Measurements from ENCODE around the gene TECPR2. TPM values are rescaled to one million over a fixed set of nuclear protein-coding genes. Genes with fewer than 3 reads are reported as not detected.

TECPR2 gene
- total and polyA plus RNA-seq, 10 of the 15 experiments (the other 5 are each of a cell fraction or from before 2014, with no cell fraction given) = 0.15 to 10.0 (median 3.0) TPM

DNA sequence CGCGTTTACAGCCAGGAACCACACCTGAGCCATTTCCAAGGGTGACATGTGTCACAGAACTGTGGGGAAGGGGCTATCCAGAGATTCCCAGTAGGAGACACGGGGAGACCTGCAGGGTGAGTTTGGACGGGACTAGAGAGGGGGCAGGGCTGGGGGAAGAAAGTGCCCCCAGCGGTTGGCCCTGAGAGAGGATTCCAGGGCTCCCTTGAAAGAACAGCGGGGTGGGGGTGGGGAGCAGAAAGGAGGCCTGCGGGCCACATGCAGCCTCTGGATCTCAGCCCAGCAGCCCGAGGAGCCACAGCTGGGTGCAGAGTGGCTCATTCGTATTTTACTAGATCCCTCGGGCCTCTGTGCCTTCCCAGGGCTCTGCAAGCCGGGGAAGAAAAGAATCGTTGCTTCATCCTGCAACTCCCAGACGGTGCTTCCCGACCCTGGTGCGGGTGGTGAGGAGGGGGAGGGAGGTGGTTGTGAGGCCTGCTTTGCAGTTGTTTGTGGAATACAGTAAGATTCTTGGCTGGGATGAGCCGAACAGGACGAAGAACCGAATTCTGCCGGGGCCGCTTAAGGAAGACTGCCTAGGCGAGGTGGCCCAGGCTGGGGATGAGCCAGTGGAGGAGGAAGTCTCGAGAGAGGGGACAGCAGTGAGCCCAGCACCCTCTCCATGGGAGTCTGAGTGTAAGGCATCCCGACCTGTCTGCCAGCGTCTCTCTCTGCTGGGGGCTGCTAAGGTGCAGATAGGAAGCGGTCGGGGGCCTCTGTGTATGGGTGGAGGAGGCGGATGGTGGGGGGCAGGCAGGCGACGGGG lies 182.9 kb downstream of the TECPR2 start:
- intact Hi-C loops (cut with micrococcal nuclease; ENCODE audit: unreplicated experiment) = no loop called here
- RAD21 ChIA-PET (ENCODE audit: unreplicated experiment) = no interaction called here
- H3K27me3 ChIP-seq (replicated peaks in 1 of 2; ENCODE audit: control insufficient read depth in 2 of 2, insufficient read depth in 2 of 2, low read length in 1 of 2) = peaks cover 8 to 16% of the 10 kb centered on the region in 2 experiments
- TF ChIP-seq MTA3 (IDR thresholded peaks at IDR 0.05; ENCODE audit: borderline replicate concordance, low read length) (no peak), RB1 (IDR thresholded peaks at IDR 0.05; ENCODE audit: borderline replicate concordance) (no peak), SP1 (IDR thresholded peaks at IDR 0.05; ENCODE audit: low read depth, low read length) (no peak), IKZF2 (IDR thresholded peaks at IDR 0.05) (no peak), EED (IDR thresholded peaks at IDR 0.05; ENCODE audit: low read depth) (no peak), BCL11A (IDR thresholded peaks at IDR 0.05; ENCODE audit: low read depth, low read length) (no peak), DPF2 (IDR thresholded peaks at IDR 0.05) (no peak), CEBPB (IDR thresholded peaks at IDR 0.05; ENCODE audit: borderline replicate concordance in 1 of 2, low read depth in 2 of 2, low read length in 2 of 2) (no peak), FOXK2 (IDR thresholded peaks at IDR 0.05) (no peak), TBL1XR1 (IDR thresholded peaks at IDR 0.05; ENCODE audit: low read depth, low read length) (no peak), NFYA (IDR thresholded peaks at IDR 0.05; ENCODE audit: borderline replicate concordance, low read depth, low read length) (no peak), ATF7 (IDR thresholded peaks at IDR 0.05; ENCODE audit: low read depth) (no peak)
- TF ChIP-seq, protein P1, sequence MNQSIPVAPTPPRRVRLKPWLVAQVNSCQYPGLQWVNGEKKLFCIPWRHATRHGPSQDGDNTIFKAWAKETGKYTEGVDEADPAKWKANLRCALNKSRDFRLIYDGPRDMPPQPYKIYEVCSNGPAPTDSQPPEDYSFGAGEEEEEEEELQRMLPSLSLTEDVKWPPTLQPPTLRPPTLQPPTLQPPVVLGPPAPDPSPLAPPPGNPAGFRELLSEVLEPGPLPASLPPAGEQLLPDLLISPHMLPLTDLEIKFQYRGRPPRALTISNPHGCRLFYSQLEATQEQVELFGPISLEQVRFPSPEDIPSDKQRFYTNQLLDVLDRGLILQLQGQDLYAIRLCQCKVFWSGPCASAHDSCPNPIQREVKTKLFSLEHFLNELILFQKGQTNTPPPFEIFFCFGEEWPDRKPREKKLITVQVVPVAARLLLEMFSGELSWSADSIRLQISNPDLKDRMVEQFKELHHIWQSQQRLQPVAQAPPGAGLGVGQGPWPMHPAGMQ (IDR thresholded peaks at IDR 0.05; ENCODE audit: borderline replicate concordance) = no peak
- TF ChIP-seq, protein P2, sequence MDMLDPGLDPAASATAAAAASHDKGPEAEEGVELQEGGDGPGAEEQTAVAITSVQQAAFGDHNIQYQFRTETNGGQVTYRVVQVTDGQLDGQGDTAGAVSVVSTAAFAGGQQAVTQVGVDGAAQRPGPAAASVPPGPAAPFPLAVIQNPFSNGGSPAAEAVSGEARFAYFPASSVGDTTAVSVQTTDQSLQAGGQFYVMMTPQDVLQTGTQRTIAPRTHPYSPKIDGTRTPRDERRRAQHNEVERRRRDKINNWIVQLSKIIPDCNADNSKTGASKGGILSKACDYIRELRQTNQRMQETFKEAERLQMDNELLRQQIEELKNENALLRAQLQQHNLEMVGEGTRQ (IDR thresholded peaks at IDR 0.05; ENCODE audit: borderline replicate concordance, low read depth, low read length) = no peak
- TF ChIP-seq, protein P3, sequence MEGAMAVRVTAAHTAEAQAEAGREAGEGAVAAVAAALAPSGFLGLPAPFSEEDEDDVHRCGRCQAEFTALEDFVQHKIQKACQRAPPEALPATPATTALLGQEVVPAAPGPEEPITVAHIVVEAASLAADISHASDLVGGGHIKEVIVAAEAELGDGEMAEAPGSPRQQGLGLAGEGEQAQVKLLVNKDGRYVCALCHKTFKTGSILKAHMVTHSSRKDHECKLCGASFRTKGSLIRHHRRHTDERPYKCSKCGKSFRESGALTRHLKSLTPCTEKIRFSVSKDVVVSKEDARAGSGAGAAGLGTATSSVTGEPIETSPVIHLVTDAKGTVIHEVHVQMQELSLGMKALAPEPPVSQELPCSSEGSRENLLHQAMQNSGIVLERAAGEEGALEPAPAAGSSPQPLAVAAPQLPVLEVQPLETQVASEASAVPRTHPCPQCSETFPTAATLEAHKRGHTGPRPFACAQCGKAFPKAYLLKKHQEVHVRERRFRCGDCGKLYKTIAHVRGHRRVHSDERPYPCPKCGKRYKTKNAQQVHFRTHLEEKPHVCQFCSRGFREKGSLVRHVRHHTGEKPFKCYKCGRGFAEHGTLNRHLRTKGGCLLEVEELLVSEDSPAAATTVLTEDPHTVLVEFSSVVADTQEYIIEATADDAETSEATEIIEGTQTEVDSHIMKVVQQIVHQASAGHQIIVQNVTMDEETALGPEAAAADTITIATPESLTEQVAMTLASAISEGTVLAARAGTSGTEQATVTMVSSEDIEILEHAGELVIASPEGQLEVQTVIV (IDR thresholded peaks at IDR 0.05; ENCODE audit: borderline replicate concordance, partially characterized antibody) = no peak
- TF ChIP-seq, protein P4, sequence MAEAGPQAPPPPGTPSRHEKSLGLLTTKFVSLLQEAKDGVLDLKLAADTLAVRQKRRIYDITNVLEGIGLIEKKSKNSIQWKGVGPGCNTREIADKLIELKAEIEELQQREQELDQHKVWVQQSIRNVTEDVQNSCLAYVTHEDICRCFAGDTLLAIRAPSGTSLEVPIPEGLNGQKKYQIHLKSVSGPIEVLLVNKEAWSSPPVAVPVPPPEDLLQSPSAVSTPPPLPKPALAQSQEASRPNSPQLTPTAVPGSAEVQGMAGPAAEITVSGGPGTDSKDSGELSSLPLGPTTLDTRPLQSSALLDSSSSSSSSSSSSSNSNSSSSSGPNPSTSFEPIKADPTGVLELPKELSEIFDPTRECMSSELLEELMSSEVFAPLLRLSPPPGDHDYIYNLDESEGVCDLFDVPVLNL (IDR thresholded peaks at IDR 0.05; ENCODE audit: low read depth, low read length) = no peak

More for the DNA sequence above, 182.9 kb downstream of the TECPR2 start:
- DNase-seq (ENCODE audit: low read depth, low spot score) (no peak), ATAC-seq (no peak), FAIRE-seq (no peak)
- in situ Hi-C loops (cut with MboI) = no loop called here
- Histone ChIP-seq H3K36me3 (ENCODE audit: control insufficient read depth in 2 of 2, insufficient read depth in 2 of 2, low read length in 1 of 2) (no peaks in the 10 kb centered on the region), H3K79me2 (ENCODE audit: control insufficient read depth, insufficient read depth, low read length) (no peaks in the 10 kb centered on the region), H3K9ac (ENCODE audit: control insufficient read depth, insufficient read depth, low read length) (no peak overlapping the region), H2AFZ (ENCODE audit: control insufficient read depth, low read depth, low read length) (no peak overlapping the region), H3K4me3 (no peak overlapping the region), H3K27ac (ENCODE audit: control insufficient read depth, insufficient read depth) (no peak overlapping the region), H3K4me2 (ENCODE audit: control insufficient read depth, insufficient read depth) (no peak overlapping the region), H3K9me3 (replicated peaks; ENCODE audit: control insufficient read depth, insufficient read depth, low read length) (no peaks in the 10 kb centered on the region; the same call in 2 of the 3 replicates), H4K20me1 (ENCODE audit: control insufficient read depth, insufficient read depth) (no peaks in the 10 kb centered on the region; the same call in 1 of the 2 replicates), H3K4me1 (ENCODE audit: control insufficient read depth, insufficient read depth, low read length) (no peaks in the 10 kb centered on the region)
- POLR2A ChIA-PET = no interaction called here
- 65% methylated on average over 28 of the region's 29 CpGs for WGBS (ENCODE audit: insufficient coverage, insufficient replicate concordance, low lambda C conversion rate, missing lambda C conversion rate)
- SMC1A ChIA-PET (ENCODE audit: uncharacterized antibody, unreplicated experiment) = no interaction called here
- no TSS peak for BruUV-seq (replicated peaks)
- CTCF ChIA-PET = no interaction called here

Measured in GM12878 (cell line).